Endothelial cell of umbilical vein (primary cell): ENCODE results near the gene RMND5A. TPM values are rescaled to one million over a fixed set of nuclear protein-coding genes. Genes with fewer than 3 reads are reported as not detected.

Experiments used
- BruUV-seq: library from RNA; stranded (reverse); fragments of 400-500 nt; replicated peaks from 2 replicates; lab custom pipeline; 2021; lab: Mats Ljungman, UMichigan
- CTCF ChIA-PET: fragments of 300-600, 350-600 bp; sonication (Branson Sonifier 250); formaldehyde crosslinking; loops from one replicate; lab custom pipeline; 2021; ENCODE audit warnings: antibody characterized with exemption, inconsistent platforms; lab: Charles Lee
- POLR2A ChIA-PET: fragments of 300-600, 350-600 bp; sonication (Branson Sonifier 250); formaldehyde crosslinking; loops from one replicate; lab custom pipeline; 2021; ENCODE audit warnings: antibody characterized with exemption, inconsistent platforms; lab: Charles Lee
- DNase-seq: peaks from one replicate; pipeline ENCODE4 v3.0.0-alpha.2; 2011; ENCODE audit warnings: low read depth, low spot score
- FAIRE-seq: peaks from 2 replicates; lab custom pipeline; 2011; peaks lifted over from hg19 to GRCh38; lab: Jason Lieb, UNC
- H2AFZ ChIP-seq: 2 replicates; pipeline ENCODE4 v1.6.0; 2012; ENCODE audit warnings: low read depth, low read length, control low read depth, inconsistent platforms
- H3K27ac ChIP-seq: 2 replicates; pipeline ENCODE4 v1.5.1; 2011; ENCODE audit warnings: low read depth, mild to moderate bottlenecking, control low read depth, low read length, moderate library complexity; ENCODE audit not compliant: insufficient read depth
- H3K27me3 ChIP-seq, 2 experiments: 2 replicates each; pipeline versions ENCODE4 v1.6.0 to v1.6.1; 2011; ENCODE audit warnings: low read length in 2 of 2, mixed read lengths in 1 of 2; ENCODE audit not compliant: control insufficient read depth in 2 of 2, insufficient read depth in 2 of 2
- H3K36me3 ChIP-seq, 2 experiments: 2 replicates in 1 of 2; 3 replicates in 1 of 2; pipeline ENCODE4 v1.5.1; 2011; ENCODE audit warnings: low read length in 2 of 2, mild to moderate bottlenecking in 1 of 2, moderate library complexity in 1 of 2; ENCODE audit not compliant: control insufficient read depth in 2 of 2, insufficient read depth in 2 of 2; ENCODE audit errors: extremely low read depth in 1 of 2
- H3K4me1 ChIP-seq: 3 replicates; pipeline ENCODE4 v1.5.1; 2011; ENCODE audit warnings: mild to moderate bottlenecking, low read length; ENCODE audit not compliant: control insufficient read depth, insufficient read depth; ENCODE audit errors: extremely low read depth
- H3K4me2 ChIP-seq: 2 replicates; pipeline ENCODE4 v1.6.1; 2011; ENCODE audit warnings: low read length, control low read depth, mixed read lengths; ENCODE audit not compliant: insufficient read depth
- H3K4me3 ChIP-seq, 3 experiments: fragments of 200-600 bp in 1 of 3; sonication (generic), shearing (Covaris generic) in 1 of 3; replicated peaks in 1 of 3; 2 replicates each; pipeline ENCODE4 v1.5.1; 2011 to 2016; ENCODE audit warnings: control low read depth in 3 of 3, low read length in 3 of 3, mild to moderate bottlenecking in 2 of 3, inconsistent platforms in 1 of 3, low read depth in 1 of 3, moderate library complexity in 1 of 3; ENCODE audit not compliant: insufficient read depth in 1 of 3
- H3K79me2 ChIP-seq: 2 replicates; pipeline ENCODE4 v1.6.0; 2012; ENCODE audit warnings: low read length, inconsistent platforms; ENCODE audit not compliant: control insufficient read depth, insufficient read depth
- H3K9ac ChIP-seq: replicated peaks from 2 replicates; pipeline ENCODE3; 2011; ENCODE audit warnings: low read length, control low read depth; ENCODE audit not compliant: insufficient read depth; ENCODE audit errors: extremely low read depth
- H3K9me1 ChIP-seq: replicated peaks from 3 replicates; pipeline ENCODE4 v1.6.0; 2011; ENCODE audit warnings: mild to moderate bottlenecking, low read length; ENCODE audit not compliant: control insufficient read depth, insufficient read depth; ENCODE audit errors: extremely low read depth
- H3K9me3 ChIP-seq: replicated peaks from 2 replicates; pipeline ENCODE4 v1.5.1; 2012; ENCODE audit warnings: low read length, inconsistent platforms; ENCODE audit not compliant: control insufficient read depth, insufficient read depth
- H4K20me1 ChIP-seq: replicated peaks from 2 replicates; pipeline ENCODE3; 2011; ENCODE audit warnings: mild to moderate bottlenecking, low read length; ENCODE audit not compliant: control insufficient read depth, insufficient read depth; ENCODE audit errors: extremely low read depth
- EZH2 ChIP-seq: IDR thresholded peaks from 2 replicates; pipeline ENCODE4 v1.6.1; 2012; ENCODE audit warnings: borderline replicate concordance, low read depth, mild to moderate bottlenecking, moderate library complexity, low read length, inconsistent platforms; ENCODE audit not compliant: severe bottlenecking
- GATA2 ChIP-seq: IDR thresholded peaks from 2 replicates; pipeline ENCODE4 v1.7.0; 2011; ENCODE audit warnings: low read depth, mild to moderate bottlenecking, moderate library complexity, mixed read lengths, low read length; ENCODE audit not compliant: insufficient read length, insufficient read depth
- JUN ChIP-seq: IDR thresholded peaks from 2 replicates; pipeline ENCODE4 v1.6.1; 2011; ENCODE audit warnings: borderline replicate concordance, low read depth; ENCODE audit not compliant: insufficient read length, insufficient read depth
- POLR2A ChIP-seq: IDR thresholded peaks from 2 replicates; pipeline ENCODE4 v1.6.1; 2012; ENCODE audit warnings: low read depth, mild to moderate bottlenecking, control low read depth, low read length
- POLR2AphosphoS5 ChIP-seq: IDR thresholded peaks from 2 replicates; pipeline ENCODE4 v1.6.1; 2012; ENCODE audit warnings: low read depth, mild to moderate bottlenecking, control low read depth, low read length, moderate library complexity; ENCODE audit not compliant: insufficient read depth
- dilution Hi-C: fragments of 300-500 bp; cut with MboI; formaldehyde crosslinking; loops from one replicate; pipeline ENCODE4 v1.15.0; 2019; ENCODE audit warnings: low sequenced_read_pairs; ENCODE audit not compliant: extremely low pct_ligation_motif_present
- intact Hi-C: fragments of 100-400 bp; cut with micrococcal nuclease; formaldehyde crosslinking; loops from one replicate; pipeline ENCODE4 v1.10.0; 2022
- polyA plus RNA-seq, 4 experiments: library from polyadenylated mRNA; depleted of rRNA in 3 of 4; stranded (reverse) in 3 of 4; unstranded in 1 of 4; fragments of >200 nt; gene quantifications; 2 replicates each; pipeline versions ENCODE4 v1.2.1 to v1.2.3, GENCODE V29; 2011 to 2012; ENCODE audit warnings: missing spikeins in 1 of 4
- total RNA-seq: library from RNA; stranded (reverse); gene quantifications from 2 replicates; pipeline ENCODE4 v1.2.3, GENCODE V29; 2021
- TF ChIP-seq, protein P1 (sequence below): IDR thresholded peaks from 2 replicates; pipeline ENCODE4 v1.6.1; 2011; ENCODE audit not compliant: insufficient read depth, insufficient read length
- TF ChIP-seq, protein P2 (sequence below), 2 donors: IDR thresholded peaks; 1 replicate in 1 of 2; 2 replicates in 1 of 2; pipeline ENCODE4 v1.5.1; 2011; ENCODE audit warnings: low read length in 2 of 2, mild to moderate bottlenecking in 2 of 2, moderate library complexity in 2 of 2, control low read depth in 1 of 2, inconsistent platforms in 1 of 2, low read depth in 1 of 2; ENCODE audit not compliant: insufficient read depth in 1 of 2; ENCODE audit errors: extremely low read depth in 1 of 2

The RMND5A gene
- total and polyA plus RNA-seq, 2 donors (not counting 3 experiments of a cell fraction or from before 2014, with no cell fraction given), result 10.8 to 21.5 TPM

GRCh38 chr2:86822668-86823345, 102.7 kb downstream of the RMND5A start:
- Histone ChIP-seq H3K4me2 (no peak overlapping the region), H3K79me2 (no peaks in the 10 kb centered on the region), H3K27ac (no peak overlapping the region), H3K36me3 (no peaks in the 10 kb centered on the region), H2AFZ (no peak overlapping the region), H3K4me3 (no peak overlapping the region), H3K9ac (no peak overlapping the region), H3K9me3 (no peaks in the 10 kb centered on the region), H4K20me1 (no peaks in the 10 kb centered on the region), H3K9me1 (no peaks in the 10 kb centered on the region), H3K4me1 (no peaks in the 10 kb centered on the region), H3K27me3 (peaks cover 0 to 4% of the 10 kb centered on the region in 2 experiments)
- no TSS peak for BruUV-seq
- intact Hi-C loops (no loop called here), dilution Hi-C loops (no loop called here)
- DNase-seq, result no peak
- POLR2A ChIA-PET, result no interaction called here
- no peak for FAIRE-seq
- CTCF ChIA-PET, result interaction anchor here (1.2 kb wide), 1 partner anchor 14 kb away, joined by 3 read pairs; no protein-coding TSS in a partner anchor
- TF ChIP-seq POLR2AphosphoS5 (no peak), EZH2 (no peak), POLR2A (no peak), JUN (no peak), GATA2 (no peak)
- TF ChIP-seq, protein P1, sequence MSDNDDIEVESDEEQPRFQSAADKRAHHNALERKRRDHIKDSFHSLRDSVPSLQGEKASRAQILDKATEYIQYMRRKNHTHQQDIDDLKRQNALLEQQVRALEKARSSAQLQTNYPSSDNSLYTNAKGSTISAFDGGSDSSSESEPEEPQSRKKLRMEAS, result no peak
- TF ChIP-seq, protein P2, sequence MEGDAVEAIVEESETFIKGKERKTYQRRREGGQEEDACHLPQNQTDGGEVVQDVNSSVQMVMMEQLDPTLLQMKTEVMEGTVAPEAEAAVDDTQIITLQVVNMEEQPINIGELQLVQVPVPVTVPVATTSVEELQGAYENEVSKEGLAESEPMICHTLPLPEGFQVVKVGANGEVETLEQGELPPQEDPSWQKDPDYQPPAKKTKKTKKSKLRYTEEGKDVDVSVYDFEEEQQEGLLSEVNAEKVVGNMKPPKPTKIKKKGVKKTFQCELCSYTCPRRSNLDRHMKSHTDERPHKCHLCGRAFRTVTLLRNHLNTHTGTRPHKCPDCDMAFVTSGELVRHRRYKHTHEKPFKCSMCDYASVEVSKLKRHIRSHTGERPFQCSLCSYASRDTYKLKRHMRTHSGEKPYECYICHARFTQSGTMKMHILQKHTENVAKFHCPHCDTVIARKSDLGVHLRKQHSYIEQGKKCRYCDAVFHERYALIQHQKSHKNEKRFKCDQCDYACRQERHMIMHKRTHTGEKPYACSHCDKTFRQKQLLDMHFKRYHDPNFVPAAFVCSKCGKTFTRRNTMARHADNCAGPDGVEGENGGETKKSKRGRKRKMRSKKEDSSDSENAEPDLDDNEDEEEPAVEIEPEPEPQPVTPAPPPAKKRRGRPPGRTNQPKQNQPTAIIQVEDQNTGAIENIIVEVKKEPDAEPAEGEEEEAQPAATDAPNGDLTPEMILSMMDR (IDR thresholded peaks at IDR 0.05; ENCODE audit: extremely low read depth in 1 of 2, insufficient read depth in 1 of 2, low read depth in 1 of 2, low read length in 2 of 2), result no peak
